B cell (primary cell): ENCODE data around the gene GLRX2. TPM values are rescaled to one million over a fixed set of nuclear protein-coding genes. Genes with fewer than 3 reads are reported as not detected.

Experiments
- ATAC-seq: fragments of 200-7000 bp; cut with Tn5 transposase; one replicate; pipeline ENCODE4 v1.10.0; 2021; ENCODE audit warnings: low read depth, mild to moderate bottlenecking, moderate number of reproducible peaks, moderate library complexity
- CTCF ChIA-PET: fragments of 350-600 bp; sonication (Branson Sonifier 250); formaldehyde crosslinking; loops from one replicate; lab custom pipeline; 2021; ENCODE audit warnings: antibody characterized with exemption, inconsistent platforms; lab: Charles Lee
- POLR2A ChIA-PET: fragments of 350-600 bp; sonication (Branson Sonifier 250); formaldehyde crosslinking; loops from one replicate; lab custom pipeline; 2021; ENCODE audit warnings: antibody characterized with exemption; lab: Charles Lee
- DNase-seq: peaks from one replicate; pipeline ENCODE4 v3.0.0; 2013
- H2AFZ ChIP-seq: 2 replicates; pipeline ENCODE4 v1.6.1; 2012; ENCODE audit warnings: mild to moderate bottlenecking, low read depth, low read length; ENCODE audit not compliant: insufficient read depth, poor library complexity, severe bottlenecking
- H3K27ac ChIP-seq, 2 donors: 1 replicate in 1 of 2; 2 replicates in 1 of 2; pipeline ENCODE4 v1.5.1; 2012 to 2013; ENCODE audit warnings: low read length in 2 of 2, mild to moderate bottlenecking in 2 of 2, moderate library complexity in 1 of 2
- H3K27me3 ChIP-seq, 4 experiments: fragments of 200-600 bp in 1 of 4; sonication (generic) in 1 of 4; replicated peaks in 1 of 4; 1 replicate in 2 of 4; 2 replicates in 2 of 4; pipeline versions ENCODE4 v1.6.1 to v1.7.0; 2013 to 2016; ENCODE audit warnings: low read length in 3 of 4, mild to moderate bottlenecking in 2 of 4, mixed read lengths in 1 of 4, moderate library complexity in 1 of 4; ENCODE audit not compliant: insufficient read depth in 4 of 4, control insufficient read depth in 3 of 4; ENCODE audit errors: control extremely low read depth in 1 of 4
- H3K36me3 ChIP-seq, 2 experiments: replicated peaks in 1 of 2; 1 replicate in 1 of 2; 2 replicates in 1 of 2; pipeline versions ENCODE4 v1.6.1 to v1.7.1; 2013; ENCODE audit warnings: low read length in 1 of 2; ENCODE audit not compliant: insufficient read depth in 2 of 2, control insufficient read depth in 1 of 2; ENCODE audit errors: control extremely low read depth in 1 of 2, extremely low read depth in 1 of 2
- H3K4me1 ChIP-seq, 2 donors: fragments of 200-600 bp in 1 of 2; sonication (generic) in 1 of 2; 1 replicate in 1 of 2; 2 replicates in 1 of 2; pipeline versions ENCODE4 v1.5.1 to v1.6.1; 2013 to 2017; ENCODE audit warnings: low read length in 2 of 2; ENCODE audit not compliant: control insufficient read depth in 2 of 2, insufficient read depth in 2 of 2
- H3K4me2 ChIP-seq: replicated peaks from 2 replicates; pipeline ENCODE3; 2012; ENCODE audit warnings: mild to moderate bottlenecking, low read depth, low read length; ENCODE audit not compliant: poor library complexity, severe bottlenecking
- H3K4me3 ChIP-seq, 5 experiments: fragments of 200-600 bp in 1 of 5; sonication (generic) in 1 of 5; 1 replicate in 3 of 5; 2 replicates in 2 of 5; pipeline versions ENCODE4 v1.5.1 to v1.7.0; 2011 to 2016; ENCODE audit warnings: low read length in 4 of 5, mild to moderate bottlenecking in 4 of 5, low read depth in 2 of 5, control low read depth in 1 of 5, moderate library complexity in 1 of 5; ENCODE audit not compliant: insufficient read depth in 1 of 5; ENCODE audit errors: control extremely low read depth in 1 of 5, extremely low read depth in 1 of 5
- H3K79me2 ChIP-seq: fragments of 200-600 bp; sonication (generic); one replicate; pipeline ENCODE4 v1.6.0; 2016; ENCODE audit warnings: low read length; ENCODE audit not compliant: control insufficient read depth, insufficient read depth
- H3K9ac ChIP-seq: fragments of 200-600 bp; sonication (generic); 2 replicates; pipeline ENCODE4 v1.6.1; 2017; ENCODE audit warnings: mild to moderate bottlenecking, low read length, moderate library complexity
- H3K9me3 ChIP-seq, 3 donors: one replicate each; pipeline versions ENCODE4 v1.6.1 to v1.7.1; 2013; ENCODE audit warnings: low read length in 2 of 3; ENCODE audit not compliant: control insufficient read depth in 2 of 3, insufficient read depth in 1 of 3; ENCODE audit errors: control extremely low read depth in 1 of 3
- H4K20me1 ChIP-seq: 2 replicates; pipeline ENCODE4 v1.6.0; 2012; ENCODE audit warnings: mild to moderate bottlenecking, low read length; ENCODE audit not compliant: insufficient read depth, control insufficient read depth, poor library complexity, severe bottlenecking
- H3K27ac Mint-ChIP-seq: one replicate; pipeline ENCODE4 v1.8.0; 2021; ENCODE audit warnings: mixed read lengths
- H3K27me3 Mint-ChIP-seq: one replicate; pipeline ENCODE4 v1.8.0; 2021; ENCODE audit warnings: mixed read lengths
- H3K4me1 Mint-ChIP-seq: one replicate; pipeline ENCODE4 v1.8.0; 2021; ENCODE audit warnings: mixed read lengths
- H3K4me3 Mint-ChIP-seq: one replicate; pipeline ENCODE4 v1.8.0; 2021; ENCODE audit warnings: mixed read lengths
- H3K9me3 Mint-ChIP-seq: one replicate; pipeline ENCODE4 v1.8.0; 2022; ENCODE audit warnings: mixed read lengths; ENCODE audit not compliant: insufficient read depth
- CTCF ChIP-seq: fragments of 200-600 bp; IDR thresholded peaks from one replicate; pipeline ENCODE4 v1.8.0; 2022; ENCODE audit warnings: antibody characterized with exemption, mild to moderate bottlenecking
- EZH2 ChIP-seq: IDR thresholded peaks from 2 replicates; pipeline ENCODE4 v1.6.1; 2012; ENCODE audit warnings: borderline replicate concordance, low read depth, mild to moderate bottlenecking, moderate library complexity, low read length; ENCODE audit not compliant: insufficient read depth, poor library complexity, severe bottlenecking
- WGBS: methylation state at CpG from one replicate; pipeline ENCODE4 v1.1.5; 2013; ENCODE audit warnings: missing lambda C conversion rate; ENCODE audit not compliant: insufficient coverage; 5-methylcytosine and 5-hydroxymethylcytosine counted together
- intact Hi-C: fragments of 100-400 bp; cut with micrococcal nuclease; formaldehyde crosslinking; loops from one replicate; pipeline ENCODE4 v1.10.0; 2022
- polyA plus RNA-seq: library from polyadenylated mRNA; depleted of rRNA; stranded (reverse); fragments of >200 nt; gene quantifications from 2 replicates; pipeline ENCODE4 v1.2.3, GENCODE V29; 2012
- total RNA-seq, 2 donors: library from RNA; stranded (reverse); fragments of 120-200 nt in 1 of 2; gene quantifications; 1 replicate in 1 of 2; 2 replicates in 1 of 2; pipeline versions ENCODE4 v1.2.3 to v1.2.4, GENCODE V29; 2013 to 2022

The GLRX2 gene
- total and polyA plus RNA-seq, 2 donors (not counting 1 experiment from before 2014, with no cell fraction given): 2.7 to 12.9 TPM

- no peak for TF ChIP-seq CTCF
- TF ChIP-seq EZH2: no peak
- Histone ChIP-seq H3K79me2 (peaks cover 93% of the 10 kb centered on the region), H3K4me3 (peak overlapping the region; percentile 59 to 99 (median 91)), H3K27me3 (no peaks in the 10 kb centered on the region), H3K9me3 (peaks cover 0 to 2% (median 0%) of the 10 kb centered on the region in 3 donors), H3K4me2 (peak overlapping the region; percentile 91), H2AFZ (peak overlapping the region; percentile 95), H3K27ac (peak overlapping the region in 1 of 2 donors; percentile 94), H4K20me1 (peaks cover 11% of the 10 kb centered on the region), H3K4me1 (peaks cover 21 to 25% of the 10 kb centered on the region in 2 donors), H3K9ac (peak overlapping the region; percentile 99), H3K36me3 (no peaks in the 10 kb centered on the region)
- H3K4me3 Mint-ChIP-seq: peak overlapping the region; percentile 98
- POLR2A ChIA-PET: no interaction called here
- no peak for ATAC-seq
- WGBS: 0% methylated on average over 1 of the region's 9 CpGs
- CTCF ChIA-PET: no interaction called here
- peak overlapping the region; percentile 99 for H3K27ac Mint-ChIP-seq
- intact Hi-C loops: no loop called here
- peaks cover 49% of the 10 kb centered on the region for H3K4me1 Mint-ChIP-seq
- DNase-seq: no peak
- no peaks in the 10 kb centered on the region for H3K27me3 Mint-ChIP-seq
- H3K9me3 Mint-ChIP-seq: no peaks in the 10 kb centered on the region
Observed at GRCh38 chr1:193060115-193060403, 45.2 kb downstream of the GLRX2 start.

- Histone ChIP-seq H3K9ac (peak within 1 kb of the TSS; percentile 99), H3K27me3 (no peaks in the 10 kb centered on the region), H3K4me2 (peak within 1 kb of the TSS; percentile 91), H3K27ac (peak within 1 kb of the TSS; percentile 89 to 94), H4K20me1 (peaks cover 12% of the 10 kb centered on the region), H2AFZ (peak within 1 kb of the TSS; percentile 95), H3K4me1 (peaks cover 21 to 25% of the 10 kb centered on the region in 2 donors), H3K4me3 (peak within 1 kb of the TSS; percentile 62 to 99 (median 91)), H3K9me3 (peaks cover 0 to 2% (median 0%) of the 10 kb centered on the region in 3 donors), H3K79me2 (peaks cover 93% of the 10 kb centered on the region), H3K36me3 (no peaks in the 10 kb centered on the region)
- WGBS: under 1% methylated on average over 73 of the region's 74 CpGs
- H3K27ac Mint-ChIP-seq: peak within 1 kb of the TSS; percentile 99
- no peaks in the 10 kb centered on the region for H3K9me3 Mint-ChIP-seq
- ChIA-PET CTCF (interaction anchor here (0.8 to 2.3 kb wide), 11 partner anchors 10 to 585 kb away, joined by 3 to 20 read pairs (median 8); partner anchors contain the start of genes CDC73 and RGS2), POLR2A (interaction anchor here (1.6 to 1.8 kb wide), 2 partner anchors 63 to 252 kb away, joined by 9 to 14 read pairs; partner anchors contain the start of gene CDC73)
- peak within 1 kb of the TSS; percentile 98 for H3K4me3 Mint-ChIP-seq
- TF ChIP-seq CTCF: no peak
- TF ChIP-seq EZH2: no peak
- H3K4me1 Mint-ChIP-seq: peaks cover 51% of the 10 kb centered on the region
- ATAC-seq (peak; percentile 95), DNase-seq (peak; percentile 96)
- no peaks in the 10 kb centered on the region for H3K27me3 Mint-ChIP-seq
- intact Hi-C loops: loop anchor here (1.0 to 5.0 kb wide), 8 partner anchors 46 to 1229 kb away; partner anchors contain the start of genes CDC73, GLRX2 and RGS1
Observed at GRCh38 chr1:193059282-193060114, 45.7 kb downstream of the GLRX2 start, which contains the start of the genes RO60 and UCHL5. TSS of gene RO60 (plus strand) at chr1:193059612. CDS start at chr1:193069055, 9,443 bp downstream. TSS of gene UCHL5 (minus strand) at chr1:193059360. CDS start at chr1:193059260, 100 bp downstream.
